ENCODE measurements around the gene ZNF681.
A peak's percentile ranks its signal among the peaks of the same experiment; 100 is the strongest.
"Not testable (repeated sequence)": the region's sequence is repeated elsewhere in the genome, so short reads cannot be mapped to it uniquely, and the experiment has no call there.

Gene ZNF681

GRCh38 chr19:23772675-23773063 lies 14.0 kb upstream of the ZNF681 start:
- no peaks in the 10 kb centered on the region for H3K9me3 ChIP-seq (ENCODE audit: control insufficient read depth, low read length)
- H3K4me1 ChIP-seq (ENCODE audit: control insufficient read depth, insufficient read depth, low read length), result no peaks in the 10 kb centered on the region
- DNase-seq (ENCODE audit: low read depth), result no peak
- no peak overlapping the region for H3K9ac ChIP-seq (ENCODE audit: low read length)
- H3K4me3 ChIP-seq (ENCODE audit: low read length), result no peak overlapping the region
- no peaks in the 10 kb centered on the region for H3K27me3 ChIP-seq (replicated peaks; ENCODE audit: control insufficient read depth, insufficient read depth, low read length)
- H3K36me3 ChIP-seq (ENCODE audit: control insufficient read depth, insufficient read depth, low read length, severe bottlenecking), result no peaks in the 10 kb centered on the region

- Histone ChIP-seq H3K4me3 (ENCODE audit: low read length) (no peak overlapping the region), H3K9ac (ENCODE audit: low read length) (no peak overlapping the region), H3K36me3 (ENCODE audit: control insufficient read depth, insufficient read depth, low read length, severe bottlenecking) (no peaks in the 10 kb centered on the region), H3K27me3 (replicated peaks; ENCODE audit: control insufficient read depth, insufficient read depth, low read length) (no peaks in the 10 kb centered on the region), H3K4me1 (ENCODE audit: control insufficient read depth, insufficient read depth, low read length) (no peaks in the 10 kb centered on the region), H3K9me3 (ENCODE audit: control insufficient read depth, low read length) (no peaks in the 10 kb centered on the region)
- DNase-seq (ENCODE audit: low read depth), result no peak
Observed at GRCh38 chr19:23771761-23772674, 13.3 kb upstream of the ZNF681 start.

DNA sequence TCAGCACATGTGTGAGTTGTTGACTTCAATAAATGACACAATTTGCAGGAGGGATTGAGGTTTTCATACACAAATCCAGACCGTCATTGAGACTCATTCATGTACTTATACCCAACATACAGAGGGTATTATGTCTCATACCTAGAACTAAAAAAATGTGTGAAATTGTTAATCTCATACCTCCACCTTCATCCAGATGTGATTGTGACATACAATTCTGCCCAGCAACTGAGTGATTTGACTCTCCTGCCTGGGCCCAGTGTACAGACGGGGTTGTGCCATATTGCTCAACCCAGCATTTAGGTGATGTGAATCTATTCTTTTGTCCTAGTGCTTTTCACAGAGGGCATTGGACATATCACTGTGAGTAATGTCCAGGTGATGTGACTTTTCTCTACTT lies 12.6 kb upstream of the ZNF681 start:
- no peak for DNase-seq (ENCODE audit: low read depth)
- no peaks in the 10 kb centered on the region for H3K27me3 ChIP-seq (replicated peaks; ENCODE audit: control insufficient read depth, insufficient read depth, low read length)
- H3K4me3 ChIP-seq (ENCODE audit: low read length), result no peak overlapping the region
- no peak overlapping the region for H3K9ac ChIP-seq (ENCODE audit: low read length)
- no peaks in the 10 kb centered on the region for H3K9me3 ChIP-seq (ENCODE audit: control insufficient read depth, low read length)
- H3K4me1 ChIP-seq (ENCODE audit: control insufficient read depth, insufficient read depth, low read length), result no peaks in the 10 kb centered on the region
- no peaks in the 10 kb centered on the region for H3K36me3 ChIP-seq (ENCODE audit: control insufficient read depth, insufficient read depth, low read length, severe bottlenecking)

DNA sequence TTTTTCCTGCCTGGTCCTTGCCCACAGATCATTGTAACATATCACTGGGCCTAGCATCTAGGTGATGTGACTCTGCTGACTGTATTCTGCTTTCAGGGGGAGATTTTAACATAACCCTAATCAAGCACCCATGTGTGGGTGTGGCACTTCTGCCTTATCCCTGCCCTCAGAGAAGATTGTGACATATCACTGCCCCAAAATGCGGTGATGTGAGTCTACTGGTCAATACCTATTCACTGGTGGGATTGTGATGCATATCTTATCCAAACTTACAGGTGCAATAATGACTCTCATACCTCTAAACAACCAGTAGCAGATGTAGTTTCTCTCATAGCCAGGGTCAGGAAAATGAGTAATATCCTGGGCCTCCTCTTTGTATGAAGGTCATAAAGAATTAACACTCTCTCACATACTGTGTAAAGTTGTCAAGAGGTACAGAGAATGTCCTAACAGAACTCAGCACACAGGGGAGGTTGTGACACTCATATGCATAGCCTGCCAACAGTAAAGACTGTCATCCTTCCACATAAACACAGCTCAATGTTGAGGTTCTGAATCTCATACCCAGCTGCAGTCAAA lies 12.1 kb upstream of the ZNF681 start:
- H3K36me3 ChIP-seq (ENCODE audit: control insufficient read depth, insufficient read depth, low read length, severe bottlenecking), result no peaks in the 10 kb centered on the region
- H3K27me3 ChIP-seq (replicated peaks; ENCODE audit: control insufficient read depth, insufficient read depth, low read length), result no peaks in the 10 kb centered on the region
- H3K9ac ChIP-seq (ENCODE audit: low read length), result no peak overlapping the region
- no peak overlapping the region for H3K4me3 ChIP-seq (ENCODE audit: low read length)
- H3K9me3 ChIP-seq (ENCODE audit: control insufficient read depth, low read length), result no peaks in the 10 kb centered on the region
- no peak for DNase-seq (ENCODE audit: low read depth)
- no peaks in the 10 kb centered on the region for H3K4me1 ChIP-seq (ENCODE audit: control insufficient read depth, insufficient read depth, low read length)

DNA sequence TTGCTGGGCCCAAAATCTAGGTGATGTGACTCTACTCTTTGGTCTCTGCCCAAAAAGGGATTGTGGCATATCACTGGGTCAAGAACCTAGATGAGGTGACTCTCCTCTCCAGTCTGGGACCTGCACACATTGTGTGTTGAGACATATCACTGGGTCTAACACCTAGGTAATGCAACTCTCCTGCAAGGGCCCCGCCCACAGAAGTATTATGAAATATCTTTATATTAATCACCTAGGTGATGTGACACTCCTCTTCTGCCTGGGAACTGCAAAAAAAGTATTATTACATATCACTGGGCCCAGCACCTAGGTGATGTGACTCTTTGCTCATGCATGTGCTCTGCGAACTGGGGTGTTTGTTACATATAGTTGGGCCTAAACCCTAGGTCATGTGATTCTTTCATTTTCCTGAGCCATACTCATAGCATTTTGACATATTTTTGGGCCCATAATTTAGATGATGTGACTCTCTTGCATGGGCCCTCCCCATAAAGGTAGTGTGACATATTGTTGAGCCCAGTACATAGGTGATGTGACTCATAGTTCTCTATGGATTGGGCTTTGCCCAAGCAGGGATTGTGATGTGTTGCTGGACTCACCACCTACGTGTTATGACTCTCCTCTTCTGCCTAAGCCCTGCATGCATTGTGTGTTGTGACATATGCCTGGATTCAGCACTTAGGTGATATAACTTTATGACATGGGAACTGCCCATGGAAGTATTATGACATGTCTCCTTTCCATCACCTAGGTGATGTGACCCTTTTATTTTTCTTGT lies 11.2 kb upstream of the ZNF681 start:
- Histone ChIP-seq H3K4me1 (ENCODE audit: control insufficient read depth, insufficient read depth, low read length) (no peaks in the 10 kb centered on the region), H3K4me3 (ENCODE audit: low read length) (no peak overlapping the region), H3K9ac (ENCODE audit: low read length) (no peak overlapping the region), H3K9me3 (ENCODE audit: control insufficient read depth, low read length) (no peaks in the 10 kb centered on the region), H3K36me3 (ENCODE audit: control insufficient read depth, insufficient read depth, low read length, severe bottlenecking) (no peaks in the 10 kb centered on the region), H3K27me3 (replicated peaks; ENCODE audit: control insufficient read depth, insufficient read depth, low read length) (no peaks in the 10 kb centered on the region)
- DNase-seq (ENCODE audit: low read depth), result no peak

DNA sequence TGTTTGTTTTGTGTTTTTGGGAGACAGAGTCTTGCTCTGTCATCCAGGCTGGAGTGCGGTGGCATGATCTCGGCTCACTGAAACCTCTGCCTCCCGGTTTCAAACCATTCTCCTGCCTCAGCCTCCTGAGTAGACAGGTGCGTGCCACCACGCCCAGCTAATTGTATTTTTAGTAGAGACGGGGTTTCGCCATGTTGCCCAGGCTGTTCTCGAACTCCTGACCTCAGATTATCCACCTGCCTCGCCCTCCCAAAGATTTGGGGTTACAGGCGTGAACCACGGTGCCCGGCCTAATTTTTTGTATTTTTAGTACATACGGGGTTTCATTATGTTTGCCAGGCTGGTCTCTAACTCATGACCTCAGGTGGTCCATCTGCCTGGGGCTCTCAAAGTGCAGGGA lies 8.3 kb upstream of the ZNF681 start:
- H3K4me1 ChIP-seq (ENCODE audit: control insufficient read depth, insufficient read depth, low read length), result no peaks in the 10 kb centered on the region
- no peak overlapping the region for H3K4me3 ChIP-seq (ENCODE audit: low read length)
- DNase-seq (ENCODE audit: low read depth), result no peak
- H3K9ac ChIP-seq (ENCODE audit: low read length), result no peak overlapping the region
- no peaks in the 10 kb centered on the region for H3K36me3 ChIP-seq (ENCODE audit: control insufficient read depth, insufficient read depth, low read length, severe bottlenecking)
- no peaks in the 10 kb centered on the region for H3K27me3 ChIP-seq (replicated peaks; ENCODE audit: control insufficient read depth, insufficient read depth, low read length)
- no peaks in the 10 kb centered on the region for H3K9me3 ChIP-seq (ENCODE audit: control insufficient read depth, low read length)

- H3K36me3 ChIP-seq (ENCODE audit: control insufficient read depth, insufficient read depth, low read length, severe bottlenecking), result no peaks in the 10 kb centered on the region
- no peak for DNase-seq (ENCODE audit: low read depth)
- no peak overlapping the region for H3K9ac ChIP-seq (ENCODE audit: low read length)
- no peak overlapping the region for H3K4me3 ChIP-seq (ENCODE audit: low read length)
- no peaks in the 10 kb centered on the region for H3K4me1 ChIP-seq (ENCODE audit: control insufficient read depth, insufficient read depth, low read length)
- no peaks in the 10 kb centered on the region for H3K27me3 ChIP-seq (replicated peaks; ENCODE audit: control insufficient read depth, insufficient read depth, low read length)
- peaks cover 3% of the 10 kb centered on the region for H3K9me3 ChIP-seq (ENCODE audit: control insufficient read depth, low read length)
Observed at GRCh38 chr19:23764781-23765180, 6.1 kb upstream of the ZNF681 start.

- H3K9ac ChIP-seq (ENCODE audit: low read length), result no peak overlapping the region
- H3K36me3 ChIP-seq (ENCODE audit: control insufficient read depth, insufficient read depth, low read length, severe bottlenecking), result no peaks in the 10 kb centered on the region
- peak overlapping the region; percentile 69 for H3K4me3 ChIP-seq (ENCODE audit: low read length)
- no peaks in the 10 kb centered on the region for H3K27me3 ChIP-seq (replicated peaks; ENCODE audit: control insufficient read depth, insufficient read depth, low read length)
- peaks cover 3% of the 10 kb centered on the region for H3K9me3 ChIP-seq (ENCODE audit: control insufficient read depth, low read length)
- no peaks in the 10 kb centered on the region for H3K4me1 ChIP-seq (ENCODE audit: control insufficient read depth, insufficient read depth, low read length)
- DNase-seq (ENCODE audit: low read depth), result peak; percentile 1
Observed at GRCh38 chr19:23762884-23763711, 4.4 kb upstream of the ZNF681 start.

DNA sequence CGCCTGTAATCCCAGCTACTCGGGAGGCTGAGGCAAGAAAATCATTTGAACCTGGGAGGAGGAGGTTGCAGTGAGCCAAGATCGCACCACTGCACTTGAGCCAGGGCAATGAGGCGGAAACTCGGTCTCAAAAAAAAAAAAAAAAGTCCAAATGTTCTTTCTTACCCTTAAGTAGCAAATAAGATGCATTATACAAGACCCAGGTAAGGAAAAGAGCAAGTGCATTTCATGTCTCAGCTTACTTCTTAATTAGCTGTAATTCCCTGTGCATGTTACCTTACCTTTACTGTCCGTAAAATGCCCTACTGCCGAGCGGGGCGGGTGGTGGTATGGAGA lies 3.8 kb upstream of the ZNF681 start:
- peaks cover 3% of the 10 kb centered on the region for H3K9me3 ChIP-seq (ENCODE audit: control insufficient read depth, low read length)
- no peaks in the 10 kb centered on the region for H3K27me3 ChIP-seq (replicated peaks; ENCODE audit: control insufficient read depth, insufficient read depth, low read length)
- no peak for DNase-seq (ENCODE audit: low read depth)
- H3K9ac ChIP-seq (ENCODE audit: low read length), result no peak overlapping the region
- no peaks in the 10 kb centered on the region for H3K36me3 ChIP-seq (ENCODE audit: control insufficient read depth, insufficient read depth, low read length, severe bottlenecking)
- H3K4me1 ChIP-seq (ENCODE audit: control insufficient read depth, insufficient read depth, low read length), result no peaks in the 10 kb centered on the region
- peak overlapping the region; percentile 69 for H3K4me3 ChIP-seq (ENCODE audit: low read length)

GRCh38 chr19:23760326-23760725 lies 1.6 kb upstream of the ZNF681 start:
- not testable (repeated sequence) for H3K9me3 ChIP-seq (ENCODE audit: control insufficient read depth, low read length); H3K4me1 ChIP-seq (ENCODE audit: control insufficient read depth, insufficient read depth, low read length); H3K9ac ChIP-seq (ENCODE audit: low read length); H3K27me3 ChIP-seq (replicated peaks; ENCODE audit: control insufficient read depth, insufficient read depth, low read length); H3K36me3 ChIP-seq (ENCODE audit: control insufficient read depth, insufficient read depth, low read length, severe bottlenecking); H3K4me3 ChIP-seq (ENCODE audit: low read length); DNase-seq (ENCODE audit: low read depth)

Data from adipocyte (in vitro differentiated cells).